HG03064 (cell line): Measurements from ENCODE around the gene SPIRE2.
"Not testable (repeated sequence)": the region's sequence is repeated elsewhere in the genome, so short reads cannot be mapped to it uniquely, and the experiment has no call there.

ENCODE experiments used
- ATAC-seq: cut with Tn5 transposase; IDR thresholded peaks from one replicate; pipeline ENCODE4 v1.9.1; 2021; ENCODE audit warnings: low read depth; ENCODE audit not compliant: unreplicated experiment

The SPIRE2 gene

DNA sequence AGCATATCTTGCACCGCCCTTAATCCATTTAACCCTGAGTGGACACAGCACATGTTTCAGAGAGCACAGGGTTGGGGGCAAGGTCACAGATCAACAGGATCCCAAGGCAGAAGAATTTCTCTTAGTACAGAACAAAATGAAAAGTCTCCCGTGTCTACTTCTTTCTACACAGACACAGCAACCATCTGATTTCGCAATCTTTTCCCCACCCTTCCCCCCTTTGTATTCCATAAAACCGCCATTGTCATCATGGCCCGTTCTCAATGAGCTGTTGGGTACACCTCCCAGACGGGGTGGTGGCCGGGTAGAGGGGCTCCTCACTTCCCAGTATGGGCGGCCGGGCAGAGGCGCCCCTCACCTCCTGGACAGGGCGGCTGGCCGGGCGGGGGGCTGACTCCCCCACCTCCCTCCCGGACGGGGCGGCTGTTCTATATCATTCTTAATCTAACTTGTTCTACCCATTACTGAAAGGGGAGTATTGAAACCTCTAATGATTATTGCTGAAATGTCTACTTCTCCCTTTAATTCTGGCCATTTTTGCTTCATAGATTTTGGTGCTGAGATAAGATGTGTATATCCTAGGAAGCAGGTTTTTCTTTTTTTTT lies 21.6 kb upstream of the SPIRE2 start:
- ATAC-seq: not testable (repeated sequence)

GRCh38 chr16:89808475-89808874 lies 19.8 kb upstream of the SPIRE2 start:
- no peak for ATAC-seq

DNA sequence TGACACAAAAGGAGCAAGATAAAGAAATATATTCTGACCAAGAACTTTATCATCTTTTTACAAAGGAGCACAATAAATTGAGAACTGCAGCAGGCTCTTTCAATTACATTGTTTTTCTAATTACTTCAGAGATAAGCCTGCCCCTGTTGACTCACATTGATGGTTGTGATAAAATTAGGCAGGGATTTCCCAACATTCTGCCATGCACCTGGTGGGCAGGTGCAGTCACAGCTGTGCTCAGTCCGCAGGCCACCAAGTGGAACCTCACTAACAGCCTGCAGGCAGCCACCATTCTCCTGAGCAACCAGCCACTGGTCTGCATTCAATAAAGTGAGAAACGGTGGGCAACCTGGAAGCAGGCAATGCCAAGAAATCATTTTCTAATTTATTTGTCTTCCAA lies 17.0 kb upstream of the SPIRE2 start:
- ATAC-seq: no peak

DNA sequence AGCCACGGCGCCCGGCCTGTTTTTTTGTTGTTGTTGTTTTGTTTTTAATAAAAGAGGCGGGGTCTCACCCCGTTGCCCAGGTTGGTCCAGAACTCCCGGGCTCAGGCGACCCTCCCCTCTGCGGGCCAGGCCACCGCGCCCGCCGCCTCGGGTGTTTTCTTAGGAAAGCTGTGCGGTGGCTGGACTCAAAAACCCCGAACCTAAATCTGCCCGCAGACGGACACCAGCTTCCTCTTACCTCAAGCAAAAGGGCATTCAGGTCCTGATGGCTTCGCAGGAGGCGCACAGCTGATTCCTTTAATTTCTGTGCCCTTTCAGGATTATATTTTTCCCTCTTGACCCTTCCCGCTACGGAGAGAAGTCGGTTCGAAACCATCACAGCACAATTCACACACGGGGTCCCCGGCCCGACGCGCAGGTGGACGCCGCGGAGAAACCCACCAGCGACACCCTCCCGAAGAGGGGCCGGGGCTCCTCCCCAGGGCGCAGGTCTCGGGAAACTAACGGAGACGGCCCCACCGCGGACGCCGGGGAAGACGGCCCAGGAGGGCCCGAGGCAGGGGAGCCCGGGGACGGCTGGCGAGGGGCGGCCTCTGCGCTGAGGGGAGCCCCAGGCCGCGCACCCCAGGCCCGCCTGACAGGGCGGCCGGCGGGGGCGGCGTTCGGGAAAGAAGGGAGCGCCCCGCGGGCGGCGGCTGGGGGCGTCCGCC lies 12.5 kb upstream of the SPIRE2 start:
- peak; percentile 18 for ATAC-seq

DNA sequence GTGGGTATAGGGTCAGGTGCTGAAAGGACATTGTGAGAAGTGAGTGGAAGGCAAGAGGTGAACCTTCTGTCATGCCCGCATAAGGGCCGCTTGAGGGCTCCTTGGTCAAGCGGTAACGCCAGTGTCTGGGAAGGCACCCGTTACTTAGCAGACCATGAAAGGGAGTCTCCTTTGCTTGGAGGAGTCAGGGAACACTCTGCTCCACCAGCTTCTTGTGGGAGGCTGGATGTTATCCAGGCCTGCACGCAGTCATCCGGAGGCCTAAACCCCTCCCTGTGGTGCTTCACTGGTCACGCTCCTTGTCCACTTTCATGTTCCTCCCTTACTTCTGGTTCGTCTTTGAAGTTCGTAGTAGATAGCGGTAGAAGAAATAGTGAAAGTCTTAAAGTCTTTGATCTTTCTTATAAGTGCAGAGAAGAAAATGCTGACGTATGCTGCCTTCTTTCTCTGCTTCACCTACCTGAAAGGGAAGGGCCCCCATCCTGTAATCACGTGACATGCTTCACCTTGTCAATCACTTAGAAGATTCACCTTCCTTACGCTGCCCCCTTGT lies 9.3 kb upstream of the SPIRE2 start:
- not testable (repeated sequence) for ATAC-seq

DNA sequence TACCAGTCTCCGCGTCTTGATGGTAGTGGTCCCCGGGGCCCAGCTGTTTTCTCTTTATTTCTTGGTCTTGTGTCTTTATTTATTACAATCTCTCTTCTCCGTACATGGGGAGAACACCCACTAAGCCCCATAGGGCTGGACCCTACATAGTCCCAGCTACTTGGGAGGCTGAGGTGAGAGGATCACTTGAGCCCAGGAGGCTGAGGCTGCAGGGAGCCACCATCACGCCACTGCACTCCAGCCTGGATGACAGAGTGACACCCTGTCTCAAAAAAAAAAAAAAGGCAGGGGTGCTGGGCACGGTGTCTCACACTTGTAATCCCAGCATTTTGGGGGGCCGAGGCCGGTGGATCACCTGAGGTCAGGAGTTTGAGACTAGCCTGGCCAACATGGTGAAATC lies 8.8 kb upstream of the SPIRE2 start:
- not testable (repeated sequence) for ATAC-seq

DNA sequence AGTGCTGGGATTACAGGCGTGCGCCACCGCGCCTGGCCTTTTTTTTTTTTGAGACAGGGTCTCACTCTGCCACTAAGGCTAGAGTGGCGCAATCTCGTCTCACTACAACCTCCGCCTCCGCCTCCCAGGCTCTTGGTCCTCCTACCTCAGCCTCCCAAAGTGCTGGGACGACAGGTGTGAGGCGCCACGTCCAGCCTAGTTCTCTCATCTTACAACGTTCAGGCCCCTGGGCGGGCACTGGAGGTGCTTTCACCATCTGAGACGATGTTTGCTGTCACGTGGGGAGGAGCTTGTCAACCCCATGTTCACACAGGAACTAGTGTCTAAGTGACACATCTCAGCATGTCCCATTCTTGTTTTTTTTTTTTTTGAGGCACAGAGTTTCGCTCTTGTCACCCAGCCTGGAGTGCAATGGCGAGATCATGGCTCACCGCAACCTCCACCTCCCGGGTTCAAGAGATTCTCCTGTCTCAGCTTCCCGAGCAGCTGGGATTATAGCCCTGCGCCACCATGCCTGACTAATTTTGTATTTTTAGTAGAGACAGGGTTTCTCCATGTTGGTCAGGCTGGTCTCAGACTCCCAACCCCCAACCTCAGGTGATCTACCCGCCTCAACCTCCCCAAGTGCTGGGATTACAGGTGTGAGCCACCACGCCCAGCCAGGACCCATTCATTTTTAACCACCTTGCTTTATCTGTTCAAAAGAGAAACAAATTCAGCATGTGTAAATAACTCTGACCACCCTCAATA lies 6.7 kb upstream of the SPIRE2 start:
- ATAC-seq: no peak

DNA sequence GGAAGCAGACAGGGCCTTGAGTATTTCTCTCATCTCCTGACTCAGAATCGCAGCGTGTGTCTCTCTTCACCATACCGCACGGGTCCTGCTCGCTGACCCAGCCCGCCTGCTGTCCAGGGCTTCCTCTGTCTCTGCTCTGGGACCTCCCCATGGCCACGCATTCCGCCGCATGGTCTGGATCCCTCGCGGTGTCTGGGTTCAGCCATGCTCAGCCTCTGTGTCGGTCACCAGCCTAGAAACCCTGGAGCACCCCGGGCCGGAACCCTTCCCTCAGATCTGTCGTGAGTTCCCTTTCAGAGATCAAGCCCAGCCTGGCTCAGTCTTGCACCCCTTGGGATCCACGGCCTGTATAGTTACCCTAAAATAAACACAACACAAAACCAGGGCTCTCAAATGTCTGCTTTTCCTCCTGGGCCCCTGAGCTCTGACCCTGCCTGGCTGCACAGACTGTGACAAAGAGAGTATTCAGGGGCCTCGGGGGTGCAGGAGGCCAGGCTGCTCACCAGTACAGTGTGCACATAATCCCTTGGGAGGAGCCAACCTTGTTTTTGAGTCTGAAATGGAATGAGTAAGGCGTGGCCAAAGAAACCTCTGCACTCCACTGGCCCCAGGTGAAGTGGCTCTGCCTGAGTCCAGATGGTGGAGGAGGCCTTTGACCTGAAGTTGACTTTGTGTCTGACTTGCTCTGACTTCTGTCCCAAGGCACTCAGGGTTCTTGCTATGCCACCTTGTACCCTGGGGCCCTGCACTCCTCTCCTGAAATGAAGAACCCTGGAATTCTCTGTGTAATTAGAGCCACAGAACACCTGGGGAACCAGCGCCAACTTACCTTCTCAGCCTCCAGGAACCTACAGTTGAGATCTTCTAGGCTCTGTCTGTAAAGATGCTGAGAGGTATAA lies 5.8 kb upstream of the SPIRE2 start:
- no peak for ATAC-seq

DNA sequence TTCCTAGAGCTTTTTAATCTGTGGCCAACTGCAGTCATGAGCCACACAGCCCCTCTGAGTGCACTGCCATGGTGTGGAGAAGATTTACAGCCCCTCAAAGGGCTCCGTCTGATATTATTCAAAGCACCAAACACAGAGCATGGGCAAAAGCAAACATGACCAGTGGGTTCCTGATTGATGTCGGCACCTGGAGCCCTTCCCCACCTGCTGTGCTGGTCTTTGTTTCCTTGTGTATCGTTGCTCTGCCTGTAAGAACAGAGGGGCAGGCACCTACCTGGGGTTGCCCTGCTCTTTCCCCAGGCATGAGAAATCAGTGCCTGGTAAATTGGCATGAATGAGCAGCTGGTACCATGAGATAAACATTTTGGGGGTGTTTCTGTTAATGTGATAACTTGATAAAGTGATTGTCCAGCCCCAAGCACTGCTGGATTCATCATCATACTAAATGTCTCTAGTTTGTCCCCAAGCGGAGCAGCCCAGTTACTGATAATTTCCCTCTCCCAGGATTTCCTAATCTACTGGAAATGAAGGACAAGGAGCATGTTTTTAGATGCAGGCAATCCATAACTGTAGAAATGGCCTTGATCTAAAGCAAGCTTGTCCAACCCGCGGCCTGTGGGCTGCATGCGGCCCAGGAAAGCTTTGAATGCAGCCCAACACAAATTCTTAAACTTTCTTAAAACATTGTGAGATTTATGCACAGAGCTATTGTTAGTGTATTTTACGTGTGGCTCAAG lies 5.0 kb upstream of the SPIRE2 start:
- ATAC-seq: no peak

GRCh38 chr16:89823824-89824148 lies 4.5 kb upstream of the SPIRE2 start:
- not testable (repeated sequence) for ATAC-seq

GRCh38 chr16:89826531-89827382 lies 1.5 kb upstream of the SPIRE2 start:
- no peak for ATAC-seq

DNA sequence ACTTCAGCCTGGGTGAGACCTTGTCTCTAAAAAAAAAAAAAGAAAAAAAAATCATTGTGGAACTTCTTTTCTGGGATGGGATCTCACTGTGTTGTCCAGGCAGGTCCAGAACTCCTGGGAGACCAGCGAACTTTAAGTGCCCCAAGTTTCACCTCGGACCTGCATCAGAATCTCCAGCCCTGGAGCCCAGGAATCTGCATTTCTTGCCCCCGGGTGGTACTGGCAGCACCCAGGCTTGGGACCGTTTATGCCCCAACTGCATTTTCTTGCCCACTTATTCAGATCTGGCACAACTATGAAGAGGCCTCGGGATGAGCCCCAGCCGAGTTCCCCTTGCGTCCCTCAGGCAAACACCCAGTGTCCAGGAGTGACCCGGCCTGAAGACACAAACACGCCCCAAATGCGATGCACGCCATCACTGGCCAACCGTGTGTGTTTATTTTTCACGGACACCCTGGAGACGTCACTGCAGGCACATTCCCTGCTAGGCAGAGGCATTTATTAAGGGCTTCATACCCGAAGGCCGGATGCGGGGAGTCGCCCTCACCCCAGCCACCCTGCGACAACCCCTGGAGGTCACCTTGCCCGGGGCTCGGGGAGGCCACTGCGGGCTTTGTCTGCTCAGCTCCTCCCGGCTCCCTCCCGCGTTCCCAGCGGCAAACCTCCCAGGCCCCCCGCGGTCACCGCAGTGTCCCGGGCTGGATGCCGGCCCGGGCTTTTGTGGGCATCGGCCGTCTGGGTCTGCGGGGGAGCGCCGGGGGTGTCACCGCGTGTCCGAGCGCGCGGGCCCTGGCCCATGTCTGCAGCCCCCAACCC lies 684 bp upstream of the SPIRE2 start:
- ATAC-seq: no peak

- no peak for ATAC-seq
Observed at GRCh38 chr16:89828870-89829629, 775 bp downstream of the SPIRE2 start.

DNA sequence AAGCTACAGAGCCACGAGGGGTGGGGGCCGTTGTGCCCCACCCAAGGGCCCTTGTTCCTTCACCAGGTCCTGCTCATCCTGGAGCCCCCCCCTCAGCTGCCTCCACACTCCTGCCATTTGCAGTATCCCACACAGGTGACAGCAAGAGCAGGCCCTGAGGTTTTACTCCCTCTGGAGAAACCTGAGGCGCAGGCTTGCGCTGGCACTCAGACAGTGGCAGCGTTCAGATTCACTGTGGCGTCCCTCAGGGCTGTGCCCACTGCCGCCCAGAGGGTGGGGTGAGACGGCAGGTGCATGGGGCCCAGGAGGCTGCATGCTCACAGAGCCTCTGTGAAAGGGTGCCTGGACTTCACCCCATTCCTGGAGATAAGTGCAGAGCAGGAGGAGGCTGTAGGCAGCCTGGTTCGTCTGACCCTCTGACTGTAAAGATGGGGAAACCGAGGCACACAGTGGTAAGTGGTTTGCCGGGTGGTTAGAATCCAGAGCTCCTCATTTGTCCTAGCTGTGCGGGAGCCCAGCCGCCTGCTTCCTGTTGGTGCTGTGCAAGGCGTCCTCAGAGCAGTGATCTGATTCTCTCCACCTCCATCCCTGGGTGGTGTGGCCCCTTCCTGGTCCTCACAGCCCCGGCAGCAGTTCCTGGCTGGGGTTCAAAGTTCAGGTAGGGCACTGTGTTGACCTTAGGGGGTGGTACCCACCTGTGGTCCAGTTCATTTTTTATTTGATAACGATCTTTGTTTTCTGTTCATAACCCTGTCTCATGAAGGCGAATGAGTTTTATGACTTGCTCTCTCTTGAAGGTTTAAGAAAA lies 1.6 kb downstream of the SPIRE2 start:
- ATAC-seq: no peak

DNA sequence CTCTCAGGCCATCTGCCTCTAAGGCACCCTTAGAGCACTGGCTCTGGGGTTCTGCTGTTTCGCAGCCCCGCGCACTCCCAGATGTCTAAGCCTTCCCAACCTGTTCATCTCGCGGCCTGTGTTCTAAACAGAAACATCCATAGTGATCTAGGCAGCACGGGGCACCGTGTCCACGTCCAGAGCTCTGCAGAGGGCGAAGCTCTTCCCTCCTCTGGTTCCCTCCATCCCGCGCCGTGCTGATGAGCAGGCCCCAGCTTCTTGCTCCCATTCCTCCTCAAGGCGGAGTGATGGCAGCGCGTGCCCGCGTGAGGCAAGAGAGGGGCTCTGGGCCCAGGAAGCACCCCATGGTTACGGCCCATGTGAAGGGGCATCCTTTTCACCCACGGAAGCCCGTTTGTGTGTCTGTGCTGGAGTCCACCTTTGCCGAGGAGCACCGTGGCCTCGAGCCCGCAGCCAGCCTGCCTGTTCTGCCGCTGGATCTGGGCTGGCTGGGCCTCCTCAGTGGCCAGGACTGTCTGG lies 3.6 kb downstream of the SPIRE2 start:
- no peak for ATAC-seq

GRCh38 chr16:89833664-89834363 lies 5.5 kb downstream of the SPIRE2 start:
- not testable (repeated sequence) for ATAC-seq
